Measurements from ENCODE around the gene RTTN. TPM values are rescaled to one million over a fixed set of nuclear protein-coding genes. Genes with fewer than 3 reads are reported as not detected.

RTTN gene
- total RNA-seq, 2 experiments from 2014 or later, result 19.8 to 29.7 TPM

GRCh38 chr18:69996951-69997798 is 208.3 kb downstream of the RTTN start:
- BruUV-seq (replicated peaks), result no TSS peak

GRCh38 chr18:69996417-69996816 is 209.1 kb downstream of the RTTN start:
- intact Hi-C loops (cut with micrococcal nuclease; ENCODE audit: unreplicated experiment), result no loop called here
- Histone ChIP-seq H3K4me2 (ENCODE audit: low read length) (no peak overlapping the region), H4K20me1 (ENCODE audit: insufficient read depth, low read length) (no peaks in the 10 kb centered on the region), H3K79me2 (ENCODE audit: insufficient read depth, low read depth, low read length) (no peaks in the 10 kb centered on the region), H3K4me3 (ENCODE audit: low read depth, low read length, poor library complexity, severe bottlenecking) (no peak overlapping the region), H3K4me1 (ENCODE audit: insufficient read depth, low read length, poor library complexity, severe bottlenecking) (no peaks in the 10 kb centered on the region), H3K27ac (ENCODE audit: low read depth, low read length, poor library complexity, severe bottlenecking) (no peak overlapping the region), H3K36me3 (ENCODE audit: insufficient read depth, low read length) (no peaks in the 10 kb centered on the region), H3K9me3 (ENCODE audit: low read length) (no peaks in the 10 kb centered on the region), H2AFZ (ENCODE audit: low read length) (no peak overlapping the region), H3K9me2 (ENCODE audit: insufficient read depth, low read length) (no peaks in the 10 kb centered on the region)
- CTCF ChIA-PET (ENCODE audit: unreplicated experiment), result no interaction called here
- no peak for DNase-seq (ENCODE audit: low spot score)
- TF ChIP-seq EZH2phosphoT487 (IDR thresholded peaks at IDR 0.05; ENCODE audit: borderline replicate concordance, low read depth, low read length) (no peak), CTCF (conservative IDR thresholded peaks at IDR 0.05; ENCODE audit: low read length) (no peak)
- no TSS peak for BruUV-seq (replicated peaks)
- POLR2A ChIA-PET, result interaction anchor here (0.6 kb wide), 1 partner anchor 66 kb away, joined by 4 read pairs; no protein-coding TSS in a partner anchor

More at GRCh38 chr18:69996951-69997798, 208.3 kb downstream of the RTTN start:
- no peak overlapping the region for H3K4me3 ChIP-seq (ENCODE audit: low read depth, low read length, poor library complexity, severe bottlenecking)
- TF ChIP-seq EZH2phosphoT487 (IDR thresholded peaks at IDR 0.05; ENCODE audit: borderline replicate concordance, low read depth, low read length), result no peak
- TF ChIP-seq CTCF (conservative IDR thresholded peaks at IDR 0.05; ENCODE audit: low read length), result no peak
- H3K4me2 ChIP-seq (ENCODE audit: low read length), result no peak overlapping the region
- no peak overlapping the region for H3K27ac ChIP-seq (ENCODE audit: low read depth, low read length, poor library complexity, severe bottlenecking)
- H3K9me2 ChIP-seq (ENCODE audit: insufficient read depth, low read length), result no peaks in the 10 kb centered on the region
- ChIA-PET CTCF (ENCODE audit: unreplicated experiment) (no interaction called here), POLR2A (interaction anchor here (0.6 kb wide), 1 partner anchor 65 kb away, joined by 4 read pairs; no protein-coding TSS in a partner anchor)
- no peak for DNase-seq (ENCODE audit: low spot score)
- intact Hi-C loops (cut with micrococcal nuclease; ENCODE audit: unreplicated experiment), result no loop called here
- H3K4me1 ChIP-seq (ENCODE audit: insufficient read depth, low read length, poor library complexity, severe bottlenecking), result no peaks in the 10 kb centered on the region
- no peak overlapping the region for H2AFZ ChIP-seq (ENCODE audit: low read length)
- no peaks in the 10 kb centered on the region for H4K20me1 ChIP-seq (ENCODE audit: insufficient read depth, low read length)
- no peaks in the 10 kb centered on the region for H3K79me2 ChIP-seq (ENCODE audit: insufficient read depth, low read depth, low read length)
- no peaks in the 10 kb centered on the region; the same call in 1 of the 2 replicates for H3K36me3 ChIP-seq (ENCODE audit: insufficient read depth, low read length)
- no peaks in the 10 kb centered on the region for H3K9me3 ChIP-seq (ENCODE audit: low read length)

- no TSS peak for BruUV-seq (replicated peaks)
- ChIA-PET POLR2A (no interaction called here), CTCF (ENCODE audit: unreplicated experiment) (no interaction called here)
Observed at GRCh38 chr18:69995774-69996173, 209.7 kb downstream of the RTTN start.

More at GRCh38 chr18:69995774-69996173, 209.7 kb downstream of the RTTN start:
- Histone ChIP-seq H3K4me2 (ENCODE audit: low read length) (no peak overlapping the region), H3K36me3 (ENCODE audit: insufficient read depth, low read length) (no peaks in the 10 kb centered on the region), H2AFZ (ENCODE audit: low read length) (no peak overlapping the region), H3K9me3 (ENCODE audit: low read length) (no peaks in the 10 kb centered on the region), H4K20me1 (ENCODE audit: insufficient read depth, low read length) (no peaks in the 10 kb centered on the region), H3K27ac (ENCODE audit: low read depth, low read length, poor library complexity, severe bottlenecking) (no peak overlapping the region), H3K79me2 (ENCODE audit: insufficient read depth, low read depth, low read length) (no peaks in the 10 kb centered on the region), H3K9me2 (ENCODE audit: insufficient read depth, low read length) (no peaks in the 10 kb centered on the region), H3K4me1 (ENCODE audit: insufficient read depth, low read length, poor library complexity, severe bottlenecking) (no peaks in the 10 kb centered on the region), H3K4me3 (ENCODE audit: low read depth, low read length, poor library complexity, severe bottlenecking) (no peak overlapping the region)
- DNase-seq (ENCODE audit: low spot score), result no peak
- TF ChIP-seq CTCF (conservative IDR thresholded peaks at IDR 0.05; ENCODE audit: low read length), result no peak
- TF ChIP-seq EZH2phosphoT487 (IDR thresholded peaks at IDR 0.05; ENCODE audit: borderline replicate concordance, low read depth, low read length), result no peak
- intact Hi-C loops (cut with micrococcal nuclease; ENCODE audit: unreplicated experiment), result no loop called here

Measured in OCI-LY7 (cell line).